Kidney (tissue), 14 donors: ENCODE data around the gene ADAMTS14. TPM values are rescaled to one million over a fixed set of nuclear protein-coding genes. Genes with fewer than 3 reads are reported as not detected.

Experiments
- DNase-seq, 5 donors: peaks; one replicate each; pipeline ENCODE4 v3.0.0-alpha.2; 2013 to 2020
- FAIRE-seq: peaks from 2 replicates; lab custom pipeline; 2012; peaks lifted over from hg19 to GRCh38; lab: Jason Lieb, UNC
- H3K27ac ChIP-seq, 2 donors: one replicate each; pipeline ENCODE4 v1.7.0; 2013; ENCODE audit warnings: low read depth in 2 of 2, low read length in 2 of 2, inconsistent platforms in 1 of 2
- H3K27me3 ChIP-seq: one replicate; pipeline ENCODE4 v1.7.1; 2013; ENCODE audit warnings: low read length, inconsistent platforms; ENCODE audit not compliant: control insufficient read depth, insufficient read depth
- H3K36me3 ChIP-seq, 3 donors: one replicate each; pipeline versions ENCODE4 v1.7.0 to v1.7.1; 2013; ENCODE audit warnings: low read length in 3 of 3, control low read depth in 1 of 3, inconsistent platforms in 1 of 3; ENCODE audit not compliant: insufficient read depth in 3 of 3, control insufficient read depth in 2 of 3
- H3K4me1 ChIP-seq, 3 donors: one replicate each; pipeline versions ENCODE4 v1.7.0 to v1.7.1; 2013; ENCODE audit warnings: low read length in 3 of 3, inconsistent platforms in 1 of 3, low read depth in 1 of 3; ENCODE audit not compliant: control insufficient read depth in 2 of 3, insufficient read depth in 2 of 3
- H3K4me3 ChIP-seq, 3 donors: one replicate each; pipeline versions ENCODE4 v1.7.0 to v1.8.1; 2013; ENCODE audit warnings: low read length in 3 of 3, control low read depth in 1 of 3, inconsistent platforms in 1 of 3
- H3K9ac ChIP-seq, 3 donors: one replicate each; pipeline versions ENCODE4 v1.7.0 to v1.7.1; 2013; ENCODE audit warnings: low read length in 3 of 3, control low read depth in 1 of 3, inconsistent platforms in 1 of 3
- H3K9me3 ChIP-seq, 3 donors: one replicate each; pipeline versions ENCODE4 v1.7.0 to v1.7.1; 2013; ENCODE audit warnings: low read length in 3 of 3, control low read depth in 1 of 3, inconsistent platforms in 1 of 3; ENCODE audit not compliant: control insufficient read depth in 2 of 3, insufficient read depth in 1 of 3
- CTCF ChIP-seq: IDR thresholded peaks from 3 replicates; pipeline ENCODE4 v1.5.1; 2012; ENCODE audit warnings: mild to moderate bottlenecking, moderate library complexity, borderline replicate concordance; ENCODE audit not compliant: insufficient read depth; ENCODE audit errors: extremely low read depth
- intact Hi-C: fragments of 100-400 bp; cut with DNase I; formaldehyde crosslinking; loops from one replicate; pipeline ENCODE4 v1.11.1; 2022
- polyA plus RNA-seq: library from polyadenylated mRNA; stranded (reverse); fragments of 350-450 nt; fragmentation: Illumina TruSeq; extraction: RNeasy Lipid Tissue Mini Kit (QIAGEN cat#74804); gene quantifications from one replicate; pipeline ENCODE4 v1.2.3, GENCODE V29; 2014; ENCODE audit warnings: low read depth, low replicate concordance; ENCODE audit not compliant: insufficient read depth
- total RNA-seq: library from RNA; stranded (reverse); fragmentation: NEBNext Ultra II Directional; extraction: Animal tissue kit (Norgen Biotek cat#: 25700); gene quantifications from one replicate; pipeline ENCODE4 v1.2.1, GENCODE V29; 2021
- donor health status: control.
- donor health status: control.
- donor health status: control.
- donor health status: control.
- donor health status: control.
- donor health status: DM: yes; HTN: yes; CAD: no.
- donor health status: Normal renal cell carcinoma (clear cell type).

Gene ADAMTS14
- total and polyA plus RNA-seq, 2 donors from 2014 or later = 0.47 TPM; not detected in 1

- no peaks in the 10 kb centered on the region for H3K36me3 ChIP-seq
- DNase-seq (no peak), FAIRE-seq (no peak)
- intact Hi-C loops = no loop called here
- no peak overlapping the region for H3K27ac ChIP-seq
- H3K9me3 ChIP-seq = no peaks in the 10 kb centered on the region
- peaks cover 0 to 3% (median 0%) of the 10 kb centered on the region in 3 donors for H3K4me1 ChIP-seq
- no peak for TF ChIP-seq CTCF
- no peak overlapping the region for H3K4me3 ChIP-seq
- no peaks in the 10 kb centered on the region for H3K27me3 ChIP-seq
- no peak overlapping the region for H3K9ac ChIP-seq
Observed at GRCh38 chr10:70715853-70716795, 43.8 kb downstream of the ADAMTS14 start.

DNA sequence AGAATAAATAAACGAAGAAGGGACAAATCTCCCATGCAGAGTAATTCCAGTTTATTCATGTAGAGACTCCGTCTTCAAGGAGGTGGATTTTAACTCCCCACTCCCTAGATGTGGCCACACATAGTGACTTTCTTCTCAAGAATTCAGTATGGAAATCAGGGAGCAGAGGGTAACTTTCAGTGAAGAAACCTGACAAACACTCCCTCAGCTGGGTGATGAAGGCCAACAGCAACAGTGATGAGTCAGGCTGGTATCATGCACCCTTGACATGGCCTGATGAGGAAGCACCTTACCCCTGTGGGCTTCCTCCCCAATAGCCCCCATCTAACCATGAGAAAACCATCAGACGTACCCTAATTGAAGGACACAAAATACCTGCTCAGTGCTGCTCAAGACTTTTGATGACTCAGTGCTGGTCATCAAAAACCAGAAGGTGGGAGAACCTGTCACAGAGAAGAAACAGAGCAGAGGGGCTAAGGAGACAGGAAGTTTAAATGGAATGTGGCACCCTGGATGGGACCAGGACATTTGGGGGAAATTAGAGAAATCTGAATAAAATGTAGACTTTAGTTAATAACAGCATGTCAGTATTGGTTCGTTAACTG, 50.6 kb downstream of the ADAMTS14 start:
- DNase-seq (no peak), FAIRE-seq (no peak)
- Histone ChIP-seq H3K9ac (no peak overlapping the region), H3K27me3 (no peaks in the 10 kb centered on the region), H3K4me3 (no peak overlapping the region), H3K4me1 (no peaks in the 10 kb centered on the region), H3K36me3 (no peaks in the 10 kb centered on the region), H3K9me3 (no peaks in the 10 kb centered on the region), H3K27ac (no peak overlapping the region)
- intact Hi-C loops = no loop called here
- TF ChIP-seq CTCF = no peak

- Histone ChIP-seq H3K27ac (no peak overlapping the region), H3K9me3 (no peaks in the 10 kb centered on the region), H3K36me3 (no peaks in the 10 kb centered on the region), H3K4me3 (no peak overlapping the region), H3K9ac (no peak overlapping the region), H3K4me1 (no peaks in the 10 kb centered on the region), H3K27me3 (no peaks in the 10 kb centered on the region)
- TF ChIP-seq CTCF = no peak
- DNase-seq (no peak), FAIRE-seq (no peak)
- intact Hi-C loops = no loop called here
Observed at GRCh38 chr10:70723771-70724170, 51.5 kb downstream of the ADAMTS14 start.
